GM19099 (cell line): ENCODE measurements around the gene COL4A2.

Experiments used
- POLR2A ChIP-seq: IDR thresholded peaks from 3 replicates; pipeline ENCODE4 v1.6.1; 2011; ENCODE audit warnings: low read depth; ENCODE audit not compliant: insufficient read length; ENCODE audit errors: extremely low read depth

The COL4A2 gene

GRCh38 chr13:110317093-110317492, 10.0 kb downstream of the COL4A2 start:
- no peak for TF ChIP-seq POLR2A

GRCh38 chr13:110317496-110318195, 10.6 kb downstream of the COL4A2 start:
- TF ChIP-seq POLR2A, result no peak

GRCh38 chr13:110318920-110319319, 11.8 kb downstream of the COL4A2 start:
- no peak for TF ChIP-seq POLR2A

- no peak for TF ChIP-seq POLR2A
Measured at GRCh38 chr13:110319397-110319773, 12.3 kb downstream of the COL4A2 start.

GRCh38 chr13:110319774-110320509, 12.9 kb downstream of the COL4A2 start:
- no peak for TF ChIP-seq POLR2A

- no peak for TF ChIP-seq POLR2A
Measured at GRCh38 chr13:110320645-110321044, 13.6 kb downstream of the COL4A2 start.

- TF ChIP-seq POLR2A, result no peak
Measured at GRCh38 chr13:110322126-110322827, 15.2 kb downstream of the COL4A2 start.

- TF ChIP-seq POLR2A, result no peak
Measured at GRCh38 chr13:110322828-110323171, 15.7 kb downstream of the COL4A2 start.

- no peak for TF ChIP-seq POLR2A
Measured at GRCh38 chr13:110323172-110323891, 16.2 kb downstream of the COL4A2 start.

- no peak for TF ChIP-seq POLR2A
Measured at GRCh38 chr13:110324026-110324749, 17.1 kb downstream of the COL4A2 start.

- no peak for TF ChIP-seq POLR2A
Measured at GRCh38 chr13:110326263-110326904, 19.3 kb downstream of the COL4A2 start.

GRCh38 chr13:110327051-110327721, 20.1 kb downstream of the COL4A2 start:
- no peak for TF ChIP-seq POLR2A

- no peak for TF ChIP-seq POLR2A
Measured at GRCh38 chr13:110328573-110328972, 21.5 kb downstream of the COL4A2 start.

- TF ChIP-seq POLR2A, result no peak
Measured at GRCh38 chr13:110329258-110329657, 22.2 kb downstream of the COL4A2 start.
